H9 (cell line): ENCODE results near the gene MME. TPM values are rescaled to one million over a fixed set of nuclear protein-coding genes. Genes with fewer than 3 reads are reported as not detected.

Source experiments
- DNase-seq: peaks from one replicate; pipeline ENCODE4 v3.0.0-alpha.2; 2017
- H2AFZ ChIP-seq: one replicate; pipeline ENCODE4 v1.6.1; 2013; ENCODE audit warnings: mild to moderate bottlenecking, low read length, control low read depth, moderate library complexity
- H2AK5ac ChIP-seq: 2 replicates; pipeline ENCODE4 v1.6.1; 2013; ENCODE audit warnings: low read length, control low read depth, mixed read lengths; ENCODE audit not compliant: insufficient read length
- H2BK120ac ChIP-seq: one replicate; pipeline ENCODE4 v1.6.1; 2013; ENCODE audit warnings: low read depth, mild to moderate bottlenecking, low read length, control low read depth, inconsistent platforms; ENCODE audit not compliant: poor library complexity, severe bottlenecking
- H2BK12ac ChIP-seq: 2 replicates; pipeline ENCODE4 v1.6.1; 2013; ENCODE audit warnings: low read length, control low read depth, mixed read lengths, low read depth; ENCODE audit not compliant: insufficient read length
- H2BK15ac ChIP-seq: 2 replicates; pipeline ENCODE4 v1.6.1; 2013; ENCODE audit warnings: low read depth, low read length, control low read depth
- H2BK20ac ChIP-seq: one replicate; pipeline ENCODE4 v1.6.1; 2013; ENCODE audit warnings: low read depth, mild to moderate bottlenecking, low read length, control low read depth, inconsistent platforms; ENCODE audit not compliant: poor library complexity, severe bottlenecking
- H2BK5ac ChIP-seq: 2 replicates; pipeline ENCODE4 v1.6.1; 2013; ENCODE audit warnings: low read length, control low read depth, mixed read lengths; ENCODE audit not compliant: insufficient read length
- H3K14ac ChIP-seq: 2 replicates; pipeline ENCODE4 v1.6.1; 2013; ENCODE audit warnings: low read length, control low read depth; ENCODE audit not compliant: insufficient read depth
- H3K18ac ChIP-seq: 2 replicates; pipeline ENCODE4 v1.6.1; 2013; ENCODE audit warnings: low read depth, mild to moderate bottlenecking, mixed read lengths, low read length, control low read depth; ENCODE audit not compliant: insufficient read length
- H3K23ac ChIP-seq: 2 replicates; pipeline ENCODE4 v1.6.1; 2013; ENCODE audit warnings: low read length, control low read depth, mixed read lengths, low read depth; ENCODE audit not compliant: insufficient read length
- H3K23me2 ChIP-seq: 2 replicates; pipeline ENCODE4 v1.6.1; 2013; ENCODE audit warnings: low read depth, mild to moderate bottlenecking, mixed read lengths, low read length, control low read depth; ENCODE audit not compliant: insufficient read length, poor library complexity, severe bottlenecking
- H3K27ac ChIP-seq: 2 replicates; pipeline ENCODE4 v1.5.1; 2013; ENCODE audit warnings: low read length, control low read depth, mixed read lengths, low read depth; ENCODE audit not compliant: insufficient read length
- H3K27me3 ChIP-seq: 2 replicates; pipeline ENCODE4 v1.6.1; 2013; ENCODE audit warnings: low read length, control low read depth, inconsistent platforms; ENCODE audit not compliant: insufficient read depth
- H3K4ac ChIP-seq: 2 replicates; pipeline ENCODE4 v1.6.1; 2013; ENCODE audit warnings: low read depth, mild to moderate bottlenecking, control low read depth, inconsistent platforms, low read length, moderate library complexity
- H3K4me1 ChIP-seq: 2 replicates; pipeline ENCODE4 v1.6.1; 2013; ENCODE audit warnings: low read length, control low read depth, inconsistent platforms; ENCODE audit not compliant: insufficient read depth
- H3K4me2 ChIP-seq: 2 replicates; pipeline ENCODE4 v1.6.1; 2013; ENCODE audit warnings: low read length, control low read depth, mixed read lengths; ENCODE audit not compliant: insufficient read length, insufficient read depth
- H3K56ac ChIP-seq: 2 replicates; pipeline ENCODE4 v1.6.1; 2013; ENCODE audit warnings: low read depth, mild to moderate bottlenecking, mixed read lengths, low read length, control low read depth; ENCODE audit not compliant: insufficient read length
- H3K79me1 ChIP-seq: 2 replicates; pipeline ENCODE4 v1.6.1; 2013; ENCODE audit warnings: low read depth, mild to moderate bottlenecking, moderate library complexity, low read length, control low read depth, inconsistent platforms; ENCODE audit not compliant: insufficient read depth, poor library complexity, severe bottlenecking
- H3K79me2 ChIP-seq: 2 replicates; pipeline ENCODE4 v1.6.1; 2013; ENCODE audit warnings: low read length, control low read depth, inconsistent platforms; ENCODE audit not compliant: insufficient read depth
- H3K9ac ChIP-seq: 2 replicates; pipeline ENCODE4 v1.6.1; 2013; ENCODE audit warnings: low read length, control low read depth, mixed read lengths; ENCODE audit not compliant: insufficient read length; ENCODE audit errors: extremely low read depth
- H3K9me3 ChIP-seq: one replicate; pipeline ENCODE4 v1.6.1; 2013; ENCODE audit warnings: low read depth, low read length, inconsistent platforms; ENCODE audit not compliant: control insufficient read depth
- H3T11ph ChIP-seq: one replicate; pipeline ENCODE4 v1.6.1; 2013; ENCODE audit warnings: mild to moderate bottlenecking, low read length, control low read depth, inconsistent platforms
- H4K20me1 ChIP-seq: one replicate; pipeline ENCODE4 v1.6.1; 2013; ENCODE audit not compliant: control insufficient read depth, insufficient read length, insufficient read depth
- H4K5ac ChIP-seq: 2 replicates; pipeline ENCODE4 v1.6.1; 2013; ENCODE audit warnings: low read depth, mild to moderate bottlenecking, mixed read lengths, low read length, control low read depth; ENCODE audit not compliant: insufficient read length
- H4K8ac ChIP-seq: replicated peaks from 2 replicates; pipeline ENCODE4 v1.6.1; 2013; ENCODE audit warnings: low read length, control low read depth, mixed read lengths, low read depth; ENCODE audit not compliant: insufficient read length
- H4K91ac ChIP-seq: 2 replicates; pipeline ENCODE4 v1.6.1; 2013; ENCODE audit warnings: low read depth, mild to moderate bottlenecking, moderate library complexity, mixed read lengths, low read length, control low read depth; ENCODE audit not compliant: insufficient read length
- H3K27ac Mint-ChIP-seq, 3 experiments: 2 replicates in 2 of 3; 3 replicates in 1 of 3; pipeline ENCODE4 v1.8.0; 2020 to 2021; ENCODE audit warnings: mixed read lengths in 3 of 3, mild to moderate bottlenecking in 1 of 3, moderate library complexity in 1 of 3
- H3K27me3 Mint-ChIP-seq: 2 replicates; pipeline ENCODE4 v1.8.0; 2021; ENCODE audit warnings: low read depth, mild to moderate bottlenecking, moderate library complexity, mixed read lengths
- H3K36me3 Mint-ChIP-seq, 3 experiments: 2 replicates in 2 of 3; 3 replicates in 1 of 3; pipeline ENCODE4 v1.8.0; 2020 to 2021; ENCODE audit warnings: low read depth in 3 of 3, mixed read lengths in 3 of 3; ENCODE audit not compliant: insufficient read depth in 1 of 3
- H3K4me1 Mint-ChIP-seq, 2 experiments: 2 replicates each; pipeline ENCODE4 v1.8.0; 2020; ENCODE audit warnings: mixed read lengths in 2 of 2
- H3K4me3 Mint-ChIP-seq, 2 experiments: 2 replicates in 1 of 2; 3 replicates in 1 of 2; pipeline ENCODE4 v1.8.0; 2020 to 2021; ENCODE audit warnings: mild to moderate bottlenecking in 2 of 2, mixed read lengths in 2 of 2, moderate library complexity in 1 of 2
- H3K9me3 Mint-ChIP-seq, 2 experiments: 2 replicates in 1 of 2; 3 replicates in 1 of 2; pipeline ENCODE4 v1.8.0; 2020; ENCODE audit warnings: mild to moderate bottlenecking in 2 of 2, mixed read lengths in 2 of 2, moderate library complexity in 1 of 2
- CTCF ChIP-seq: fragments of 200-600 bp; sonication (generic); conservative IDR thresholded peaks from 3 replicates; pipeline ENCODE4 v1.8.0; 2021; ENCODE audit warnings: antibody characterized with exemption, mild to moderate bottlenecking
- WGBS: extraction: QIAGEN DNeasy Blood & Tissue Kit; methylation state at CpG from one replicate; pipeline ENCODE4 v1.1.7; 2013; ENCODE audit warnings: missing lambda C conversion rate, low lambda C conversion rate, mixed read lengths; ENCODE audit not compliant: insufficient read length; ENCODE audit errors: extremely low coverage; 5-methylcytosine and 5-hydroxymethylcytosine counted together
- total RNA-seq: library from RNA; stranded (reverse); gene quantifications from 2 replicates; pipeline ENCODE4 v1.2.1, GENCODE V29; 2021

Gene MME
- total RNA-seq, 1 experiment from 2014 or later, result 16.4 TPM

GRCh38 chr3:155053756-155054155, 26.4 kb upstream of the MME start:
- Histone ChIP-seq H2BK5ac (no peak overlapping the region), H4K20me1 (no peaks in the 10 kb centered on the region), H2BK120ac (no peak overlapping the region), H3K27me3 (no peaks in the 10 kb centered on the region), H2AFZ (no peak overlapping the region), H2BK15ac (no peak overlapping the region), H3K23me2 (no peaks in the 10 kb centered on the region), H2BK12ac (no peak overlapping the region), H4K8ac (no peak overlapping the region), H4K5ac (no peak overlapping the region), H2BK20ac (no peak overlapping the region), H3K79me1 (no peaks in the 10 kb centered on the region), H3K79me2 (no peaks in the 10 kb centered on the region), H3K4me2 (no peak overlapping the region), H3K9ac (no peak overlapping the region), H4K91ac (no peak overlapping the region), H3K27ac (no peak overlapping the region), H2AK5ac (no peak overlapping the region), H3K4me1 (no peaks in the 10 kb centered on the region), H3T11ph (no peak overlapping the region), H3K18ac (no peak overlapping the region), H3K14ac (no peak overlapping the region), H3K23ac (no peak overlapping the region), H3K4ac (no peak overlapping the region), H3K9me3 (peaks cover 14% of the 10 kb centered on the region), H3K56ac (no peak overlapping the region)
- no peaks in the 10 kb centered on the region for H3K4me1 Mint-ChIP-seq
- H3K27me3 Mint-ChIP-seq, result no peaks in the 10 kb centered on the region
- no peak for TF ChIP-seq CTCF
- no peak overlapping the region for H3K4me3 Mint-ChIP-seq
- peaks cover 36% of the 10 kb centered on the region in 2 experiments for H3K9me3 Mint-ChIP-seq
- H3K27ac Mint-ChIP-seq, result no peak overlapping the region
- DNase-seq, result no peak
- peaks cover 6 to 34% (median 34%) of the 10 kb centered on the region in 3 experiments for H3K36me3 Mint-ChIP-seq
- no CpG with 5 or more reads among the region's 1 CpG for WGBS
